GM23338 (cell line): Measurements from ENCODE around the gene OAS3. TPM values are rescaled to one million over a fixed set of nuclear protein-coding genes. Genes with fewer than 3 reads are reported as not detected.

Experiments used
- ATAC-seq: fragments of 200-7000 bp; cut with Tn5 transposase; 3 replicates; pipeline ENCODE4 v1.9.1; 2020
- DNase-seq: peaks from one replicate; pipeline ENCODE4 v3.0.0-alpha.2; 2015; ENCODE audit warnings: low spot score
- H2AFZ ChIP-seq: fragments of 200-600 bp; sonication (generic); 2 replicates; pipeline ENCODE4 v1.8.0; 2016; ENCODE audit warnings: antibody characterized with exemption, mild to moderate bottlenecking, moderate library complexity
- H3F3A ChIP-seq: fragments of 200-600 bp; sonication (generic); replicated peaks from 2 replicates; pipeline ENCODE4 v1.8.0; 2017; ENCODE audit warnings: antibody characterized with exemption, mixed run types, low read depth
- H3K27ac ChIP-seq: fragments of 200-600 bp; sonication (generic); 2 replicates; pipeline ENCODE4 v1.6.1; 2016; ENCODE audit warnings: low read depth
- H3K27me3 ChIP-seq: fragments of 200-600 bp; sonication (generic); 2 replicates; pipeline ENCODE4 v1.8.0; 2016; ENCODE audit warnings: mild to moderate bottlenecking, mixed run types, moderate library complexity; ENCODE audit not compliant: insufficient read depth
- H3K36me3 ChIP-seq: fragments of 200-600 bp; sonication (generic); 2 replicates; pipeline ENCODE4 v1.8.0; 2016; ENCODE audit warnings: mild to moderate bottlenecking; ENCODE audit not compliant: insufficient read depth
- H3K4me1 ChIP-seq: fragments of 200-600 bp; sonication (generic); 2 replicates; pipeline ENCODE4 v1.8.0; 2016; ENCODE audit warnings: mild to moderate bottlenecking, moderate library complexity; ENCODE audit not compliant: insufficient read depth
- H3K4me2 ChIP-seq: fragments of 200-600 bp; sonication (generic); 2 replicates; pipeline ENCODE4 v1.7.1; 2017; ENCODE audit warnings: mixed run types
- H3K4me3 ChIP-seq: fragments of 200-600 bp; sonication (generic); 2 replicates; pipeline ENCODE4 v1.6.1; 2016; ENCODE audit warnings: mixed run types
- H3K79me2 ChIP-seq: fragments of 200-600 bp; sonication (generic); replicated peaks from 2 replicates; pipeline ENCODE4 v1.8.0; 2017; ENCODE audit warnings: mild to moderate bottlenecking; ENCODE audit not compliant: insufficient read depth
- H3K9me2 ChIP-seq: fragments of 200-600 bp; sonication (generic); 2 replicates; pipeline ENCODE4 v1.8.0; 2017; ENCODE audit not compliant: insufficient read depth
- H4K20me1 ChIP-seq: fragments of 200-600 bp; sonication (generic); replicated peaks from 2 replicates; pipeline ENCODE4 v1.8.0; 2017; ENCODE audit warnings: mild to moderate bottlenecking; ENCODE audit not compliant: insufficient read depth
- H3K27ac Mint-ChIP-seq: 2 replicates; pipeline ENCODE4 v1.8.0; 2020; ENCODE audit warnings: inconsistent platforms, mild to moderate bottlenecking, moderate library complexity, mixed read lengths
- H3K27me3 Mint-ChIP-seq: 3 replicates; pipeline ENCODE4 v1.8.0; 2022; ENCODE audit warnings: low read depth, mild to moderate bottlenecking, moderate library complexity, mixed read lengths, inconsistent platforms; ENCODE audit not compliant: insufficient read depth, poor library complexity
- H3K36me3 Mint-ChIP-seq: 3 replicates; pipeline ENCODE4 v1.8.0; 2021; ENCODE audit warnings: low read depth, mild to moderate bottlenecking, inconsistent platforms, moderate library complexity, mixed read lengths
- H3K4me1 Mint-ChIP-seq: 3 replicates; pipeline ENCODE4 v1.8.0; 2020; ENCODE audit warnings: mild to moderate bottlenecking, inconsistent platforms, mixed read lengths
- H3K4me3 Mint-ChIP-seq: 3 replicates; pipeline ENCODE4 v1.8.0; 2021; ENCODE audit warnings: moderate library complexity, mild to moderate bottlenecking, inconsistent platforms, mixed read lengths
- H3K9me3 Mint-ChIP-seq: 3 replicates; pipeline ENCODE4 v1.8.0; 2020; ENCODE audit warnings: moderate library complexity, mild to moderate bottlenecking, inconsistent platforms, mixed read lengths
- CREB1 ChIP-seq: fragments of 250-450 bp; sonication (Bioruptor Pico); IDR thresholded peaks from 2 replicates; pipeline ENCODE4 v1.5.0; 2020; ENCODE audit warnings: low read depth, mild to moderate bottlenecking, moderate library complexity
- EZH2 ChIP-seq: fragments of 200-600 bp; sonication (generic); IDR thresholded peaks from one replicate; pipeline ENCODE4 v1.8.0; 2017; ENCODE audit warnings: antibody characterized with exemption, mild to moderate bottlenecking, low read depth; ENCODE audit not compliant: unreplicated experiment
- EZH2phosphoT487 ChIP-seq: fragments of 200-600 bp; sonication (generic); IDR thresholded peaks from one replicate; pipeline ENCODE4 v1.8.1; 2018; ENCODE audit warnings: antibody characterized with exemption; ENCODE audit not compliant: unreplicated experiment
- JUNB ChIP-seq: IDR thresholded peaks from one replicate; pipeline ENCODE4 v1.6.1; 2016; ENCODE audit warnings: antibody characterized with exemption; ENCODE audit not compliant: unreplicated experiment
- NANOG ChIP-seq: IDR thresholded peaks from 2 replicates; pipeline ENCODE4 v1.6.1; 2016; ENCODE audit warnings: antibody characterized with exemption, borderline replicate concordance
- POLR2AphosphoS5 ChIP-seq: IDR thresholded peaks from 2 replicates; pipeline ENCODE4 v1.6.1; 2016; ENCODE audit warnings: antibody characterized with exemption, low read depth
- STAT1 ChIP-seq: IDR thresholded peaks from one replicate; pipeline ENCODE4 v1.6.1; 2016; ENCODE audit warnings: antibody characterized with exemption; ENCODE audit not compliant: unreplicated experiment
- ZNF114 ChIP-seq: fragments of 250-450 bp; sonication (Bioruptor Pico); IDR thresholded peaks from 2 replicates; pipeline ENCODE4 v1.5.0; 2020; ENCODE audit warnings: mild to moderate bottlenecking, moderate library complexity
- ZNF331 ChIP-seq: fragments of 250-450 bp; sonication (Bioruptor Pico); IDR thresholded peaks from 2 replicates; pipeline ENCODE4 v1.5.0; 2020; ENCODE audit warnings: low read depth, mild to moderate bottlenecking, moderate library complexity
- polyA plus RNA-seq: library from polyadenylated mRNA; unstranded; fragments of >200 nt; fragmentation: Nextera tagmentation; extraction: Ambion mirVana; gene quantifications from 2 replicates; pipeline ENCODE4 v1.2.1, GENCODE V29; 2016
- total RNA-seq: library from RNA; depleted of rRNA; stranded (reverse); fragments of >200 nt; shearing (Covaris generic); gene quantifications from 2 replicates; pipeline ENCODE4 v1.2.3, GENCODE V29; 2014
- TF ChIP-seq, protein P1 (sequence below), 2 experiments: fragments of 200-600 bp in 1 of 2; sonication (generic) in 1 of 2; conservative IDR thresholded peaks; 2 replicates each; pipeline versions ENCODE4 v1.5.1 to v1.6.1; 2016 to 2017; ENCODE audit warnings: antibody characterized with exemption in 2 of 2, low read depth in 2 of 2, mild to moderate bottlenecking in 2 of 2, moderate library complexity in 1 of 2
- TF ChIP-seq, protein P2 (sequence below): IDR thresholded peaks from 2 replicates; pipeline ENCODE4 v1.6.1; 2016; ENCODE audit warnings: antibody characterized with exemption
- TF ChIP-seq, protein P3 (sequence below): IDR thresholded peaks from one replicate; pipeline ENCODE4 v1.6.1; 2018; ENCODE audit warnings: antibody characterized with exemption; ENCODE audit not compliant: unreplicated experiment
- TF ChIP-seq, protein P4 (sequence below): fragments of 250-450 bp; sonication (Bioruptor Pico); IDR thresholded peaks from 2 replicates; pipeline ENCODE4 v1.5.0; 2020; ENCODE audit warnings: mild to moderate bottlenecking, moderate library complexity

The OAS3 gene
- total and polyA plus RNA-seq, 2 experiments from 2014 or later: 0.27 to 1.4 TPM

DNA sequence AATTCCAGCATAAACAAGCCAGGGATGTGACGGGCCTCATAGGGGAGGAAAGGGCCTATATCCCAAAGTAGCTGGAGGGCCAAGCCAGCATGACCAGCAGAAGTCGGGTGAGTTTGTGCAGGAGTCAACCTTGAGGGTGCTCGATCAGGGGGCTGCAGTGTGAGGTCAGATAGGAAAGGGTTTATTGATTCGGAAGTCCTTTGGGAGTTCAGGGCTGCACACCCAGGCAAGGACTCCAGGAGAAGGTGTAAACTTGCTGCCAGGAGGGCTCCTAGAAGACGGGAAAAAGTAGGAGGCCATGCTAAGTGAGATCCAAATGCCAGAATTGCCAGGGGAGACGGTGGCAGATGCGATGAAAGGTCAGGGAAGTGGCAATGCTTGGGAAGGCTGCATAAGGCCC lies 36.6 kb downstream of the OAS3 start:
- DNase-seq (no peak), ATAC-seq (no peak)
- no peak overlapping the region for H3K27ac Mint-ChIP-seq
- Histone ChIP-seq H3K27ac (no peak overlapping the region), H3K4me3 (no peak overlapping the region), H4K20me1 (no peaks in the 10 kb centered on the region), H3K4me2 (no peak overlapping the region), H3K4me1 (no peaks in the 10 kb centered on the region), H3F3A (no peaks in the 10 kb centered on the region), H3K36me3 (no peaks in the 10 kb centered on the region), H3K9me2 (0 out of 2 replicates have a peak, but pooled peaks cover 5% of the 10 kb centered on the region), H2AFZ (no peak overlapping the region), H3K79me2 (no peaks in the 10 kb centered on the region), H3K27me3 (no peaks in the 10 kb centered on the region)
- TF ChIP-seq CREB1 (CRISPR knock-in tag) (no peak), JUNB (no peak), STAT1 (no peak), NANOG (no peak), EZH2phosphoT487 (no peak), POLR2AphosphoS5 (no peak), ZNF331 (CRISPR knock-in tag) (no peak), ZNF114 (CRISPR knock-in tag) (no peak), EZH2 (no peak)
- TF ChIP-seq, protein P1, sequence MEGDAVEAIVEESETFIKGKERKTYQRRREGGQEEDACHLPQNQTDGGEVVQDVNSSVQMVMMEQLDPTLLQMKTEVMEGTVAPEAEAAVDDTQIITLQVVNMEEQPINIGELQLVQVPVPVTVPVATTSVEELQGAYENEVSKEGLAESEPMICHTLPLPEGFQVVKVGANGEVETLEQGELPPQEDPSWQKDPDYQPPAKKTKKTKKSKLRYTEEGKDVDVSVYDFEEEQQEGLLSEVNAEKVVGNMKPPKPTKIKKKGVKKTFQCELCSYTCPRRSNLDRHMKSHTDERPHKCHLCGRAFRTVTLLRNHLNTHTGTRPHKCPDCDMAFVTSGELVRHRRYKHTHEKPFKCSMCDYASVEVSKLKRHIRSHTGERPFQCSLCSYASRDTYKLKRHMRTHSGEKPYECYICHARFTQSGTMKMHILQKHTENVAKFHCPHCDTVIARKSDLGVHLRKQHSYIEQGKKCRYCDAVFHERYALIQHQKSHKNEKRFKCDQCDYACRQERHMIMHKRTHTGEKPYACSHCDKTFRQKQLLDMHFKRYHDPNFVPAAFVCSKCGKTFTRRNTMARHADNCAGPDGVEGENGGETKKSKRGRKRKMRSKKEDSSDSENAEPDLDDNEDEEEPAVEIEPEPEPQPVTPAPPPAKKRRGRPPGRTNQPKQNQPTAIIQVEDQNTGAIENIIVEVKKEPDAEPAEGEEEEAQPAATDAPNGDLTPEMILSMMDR (conservative IDR thresholded peaks at IDR 0.05; ENCODE audit: low read depth in 2 of 2): no peak
- TF ChIP-seq, protein P2, sequence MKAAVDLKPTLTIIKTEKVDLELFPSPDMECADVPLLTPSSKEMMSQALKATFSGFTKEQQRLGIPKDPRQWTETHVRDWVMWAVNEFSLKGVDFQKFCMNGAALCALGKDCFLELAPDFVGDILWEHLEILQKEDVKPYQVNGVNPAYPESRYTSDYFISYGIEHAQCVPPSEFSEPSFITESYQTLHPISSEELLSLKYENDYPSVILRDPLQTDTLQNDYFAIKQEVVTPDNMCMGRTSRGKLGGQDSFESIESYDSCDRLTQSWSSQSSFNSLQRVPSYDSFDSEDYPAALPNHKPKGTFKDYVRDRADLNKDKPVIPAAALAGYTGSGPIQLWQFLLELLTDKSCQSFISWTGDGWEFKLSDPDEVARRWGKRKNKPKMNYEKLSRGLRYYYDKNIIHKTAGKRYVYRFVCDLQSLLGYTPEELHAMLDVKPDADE: no peak
- TF ChIP-seq, protein P3, sequence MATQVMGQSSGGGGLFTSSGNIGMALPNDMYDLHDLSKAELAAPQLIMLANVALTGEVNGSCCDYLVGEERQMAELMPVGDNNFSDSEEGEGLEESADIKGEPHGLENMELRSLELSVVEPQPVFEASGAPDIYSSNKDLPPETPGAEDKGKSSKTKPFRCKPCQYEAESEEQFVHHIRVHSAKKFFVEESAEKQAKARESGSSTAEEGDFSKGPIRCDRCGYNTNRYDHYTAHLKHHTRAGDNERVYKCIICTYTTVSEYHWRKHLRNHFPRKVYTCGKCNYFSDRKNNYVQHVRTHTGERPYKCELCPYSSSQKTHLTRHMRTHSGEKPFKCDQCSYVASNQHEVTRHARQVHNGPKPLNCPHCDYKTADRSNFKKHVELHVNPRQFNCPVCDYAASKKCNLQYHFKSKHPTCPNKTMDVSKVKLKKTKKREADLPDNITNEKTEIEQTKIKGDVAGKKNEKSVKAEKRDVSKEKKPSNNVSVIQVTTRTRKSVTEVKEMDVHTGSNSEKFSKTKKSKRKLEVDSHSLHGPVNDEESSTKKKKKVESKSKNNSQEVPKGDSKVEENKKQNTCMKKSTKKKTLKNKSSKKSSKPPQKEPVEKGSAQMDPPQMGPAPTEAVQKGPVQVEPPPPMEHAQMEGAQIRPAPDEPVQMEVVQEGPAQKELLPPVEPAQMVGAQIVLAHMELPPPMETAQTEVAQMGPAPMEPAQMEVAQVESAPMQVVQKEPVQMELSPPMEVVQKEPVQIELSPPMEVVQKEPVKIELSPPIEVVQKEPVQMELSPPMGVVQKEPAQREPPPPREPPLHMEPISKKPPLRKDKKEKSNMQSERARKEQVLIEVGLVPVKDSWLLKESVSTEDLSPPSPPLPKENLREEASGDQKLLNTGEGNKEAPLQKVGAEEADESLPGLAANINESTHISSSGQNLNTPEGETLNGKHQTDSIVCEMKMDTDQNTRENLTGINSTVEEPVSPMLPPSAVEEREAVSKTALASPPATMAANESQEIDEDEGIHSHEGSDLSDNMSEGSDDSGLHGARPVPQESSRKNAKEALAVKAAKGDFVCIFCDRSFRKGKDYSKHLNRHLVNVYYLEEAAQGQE: no peak
- TF ChIP-seq, protein P4, sequence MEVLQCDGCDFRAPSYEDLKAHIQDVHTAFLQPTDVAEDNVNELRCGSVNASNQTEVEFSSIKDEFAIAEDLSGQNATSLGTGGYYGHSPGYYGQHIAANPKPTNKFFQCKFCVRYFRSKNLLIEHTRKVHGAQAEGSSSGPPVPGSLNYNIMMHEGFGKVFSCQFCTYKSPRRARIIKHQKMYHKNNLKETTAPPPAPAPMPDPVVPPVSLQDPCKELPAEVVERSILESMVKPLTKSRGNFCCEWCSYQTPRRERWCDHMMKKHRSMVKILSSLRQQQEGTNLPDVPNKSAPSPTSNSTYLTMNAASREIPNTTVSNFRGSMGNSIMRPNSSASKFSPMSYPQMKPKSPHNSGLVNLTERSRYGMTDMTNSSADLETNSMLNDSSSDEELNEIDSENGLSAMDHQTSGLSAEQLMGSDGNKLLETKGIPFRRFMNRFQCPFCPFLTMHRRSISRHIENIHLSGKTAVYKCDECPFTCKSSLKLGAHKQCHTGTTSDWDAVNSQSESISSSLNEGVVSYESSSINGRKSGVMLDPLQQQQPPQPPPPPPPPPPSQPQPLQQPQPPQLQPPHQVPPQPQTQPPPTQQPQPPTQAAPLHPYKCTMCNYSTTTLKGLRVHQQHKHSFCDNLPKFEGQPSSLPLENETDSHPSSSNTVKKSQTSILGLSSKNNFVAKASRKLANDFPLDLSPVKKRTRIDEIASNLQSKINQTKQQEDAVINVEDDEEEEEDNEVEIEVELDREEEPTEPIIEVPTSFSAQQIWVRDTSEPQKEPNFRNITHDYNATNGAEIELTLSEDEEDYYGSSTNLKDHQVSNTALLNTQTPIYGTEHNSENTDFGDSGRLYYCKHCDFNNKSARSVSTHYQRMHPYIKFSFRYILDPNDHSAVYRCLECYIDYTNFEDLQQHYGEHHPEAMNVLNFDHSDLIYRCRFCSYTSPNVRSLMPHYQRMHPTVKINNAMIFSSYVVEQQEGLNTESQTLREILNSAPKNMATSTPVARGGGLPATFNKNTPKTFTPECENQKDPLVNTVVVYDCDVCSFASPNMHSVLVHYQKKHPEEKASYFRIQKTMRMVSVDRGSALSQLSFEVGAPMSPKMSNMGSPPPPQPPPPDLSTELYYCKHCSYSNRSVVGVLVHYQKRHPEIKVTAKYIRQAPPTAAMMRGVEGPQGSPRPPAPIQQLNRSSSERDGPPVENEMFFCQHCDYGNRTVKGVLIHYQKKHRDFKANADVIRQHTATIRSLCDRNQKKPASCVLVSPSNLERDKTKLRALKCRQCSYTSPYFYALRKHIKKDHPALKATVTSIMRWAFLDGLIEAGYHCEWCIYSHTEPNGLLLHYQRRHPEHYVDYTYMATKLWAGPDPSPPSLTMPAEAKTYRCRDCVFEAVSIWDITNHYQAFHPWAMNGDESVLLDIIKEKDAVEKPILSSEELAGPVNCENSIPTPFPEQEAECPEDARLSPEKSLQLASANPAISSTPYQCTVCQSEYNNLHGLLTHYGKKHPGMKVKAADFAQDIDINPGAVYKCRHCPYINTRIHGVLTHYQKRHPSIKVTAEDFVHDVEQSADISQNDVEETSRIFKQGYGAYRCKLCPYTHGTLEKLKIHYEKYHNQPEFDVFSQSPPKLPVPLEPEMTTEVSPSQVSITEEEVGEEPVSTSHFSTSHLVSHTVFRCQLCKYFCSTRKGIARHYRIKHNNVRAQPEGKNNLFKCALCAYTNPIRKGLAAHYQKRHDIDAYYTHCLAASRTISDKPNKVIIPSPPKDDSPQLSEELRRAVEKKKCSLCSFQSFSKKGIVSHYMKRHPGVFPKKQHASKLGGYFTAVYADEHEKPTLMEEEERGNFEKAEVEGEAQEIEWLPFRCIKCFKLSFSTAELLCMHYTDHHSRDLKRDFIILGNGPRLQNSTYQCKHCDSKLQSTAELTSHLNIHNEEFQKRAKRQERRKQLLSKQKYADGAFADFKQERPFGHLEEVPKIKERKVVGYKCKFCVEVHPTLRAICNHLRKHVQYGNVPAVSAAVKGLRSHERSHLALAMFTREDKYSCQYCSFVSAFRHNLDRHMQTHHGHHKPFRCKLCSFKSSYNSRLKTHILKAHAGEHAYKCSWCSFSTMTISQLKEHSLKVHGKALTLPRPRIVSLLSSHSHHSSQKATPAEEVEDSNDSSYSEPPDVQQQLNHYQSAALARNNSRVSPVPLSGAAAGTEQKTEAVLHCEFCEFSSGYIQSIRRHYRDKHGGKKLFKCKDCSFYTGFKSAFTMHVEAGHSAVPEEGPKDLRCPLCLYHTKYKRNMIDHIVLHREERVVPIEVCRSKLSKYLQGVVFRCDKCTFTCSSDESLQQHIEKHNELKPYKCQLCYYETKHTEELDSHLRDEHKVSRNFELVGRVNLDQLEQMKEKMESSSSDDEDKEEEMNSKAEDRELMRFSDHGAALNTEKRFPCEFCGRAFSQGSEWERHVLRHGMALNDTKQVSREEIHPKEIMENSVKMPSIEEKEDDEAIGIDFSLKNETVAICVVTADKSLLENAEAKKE: no peak
- no peak overlapping the region for H3K4me3 Mint-ChIP-seq
- H3K36me3 Mint-ChIP-seq: no peaks in the 10 kb centered on the region
- no peaks in the 10 kb centered on the region for H3K9me3 Mint-ChIP-seq
- H3K27me3 Mint-ChIP-seq: peaks cover 10% of the 10 kb centered on the region
- H3K4me1 Mint-ChIP-seq: no peaks in the 10 kb centered on the region
